ENCODE measurements around the gene SAXO2.

The SAXO2 gene

DNA sequence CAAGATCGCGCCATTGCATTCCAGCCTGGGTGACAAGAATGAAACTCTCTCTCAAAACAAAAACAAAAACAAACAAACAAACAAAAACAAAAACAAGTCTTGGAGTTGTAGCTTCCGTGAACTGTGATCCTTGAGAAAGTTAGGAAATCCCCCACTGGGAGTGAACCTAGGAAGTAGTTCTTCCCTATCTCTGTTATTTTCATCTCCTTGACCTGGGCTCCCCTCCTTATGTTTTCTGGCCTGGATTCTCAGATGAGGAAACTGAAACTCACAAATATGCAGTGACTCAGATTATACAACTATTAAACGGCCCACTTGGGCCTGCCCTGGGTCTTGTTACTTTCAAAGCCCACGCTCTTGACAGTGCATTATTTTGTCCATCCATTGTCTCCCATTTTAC, 29.7 kb downstream of the SAXO2 start:
- no peak for ATAC-seq (ENCODE audit: insufficient read depth, low read depth)
- Histone ChIP-seq H3K4me1 (ENCODE audit: insufficient read depth, low read length) (no peaks in the 10 kb centered on the region), H2AFZ (ENCODE audit: low read depth, low read length) (no peak overlapping the region), H4K20me1 (ENCODE audit: insufficient read depth, low read length) (no peaks in the 10 kb centered on the region), H3K9me3 (ENCODE audit: insufficient read depth, low read length, severe bottlenecking) (no peaks in the 10 kb centered on the region), H3K27ac (ENCODE audit: low read length) (no peak overlapping the region), H3K4me2 (ENCODE audit: insufficient read depth, low read length) (no peak overlapping the region), H3K27me3 (ENCODE audit: insufficient read depth, low read length, poor library complexity) (no peaks in the 10 kb centered on the region), H3K36me3 (ENCODE audit: insufficient read depth, low read length) (no peaks in the 10 kb centered on the region), H3K79me2 (ENCODE audit: insufficient read depth, low read length) (no peaks in the 10 kb centered on the region), H3K9ac (ENCODE audit: low read depth, low read length) (no peak overlapping the region), H3K4me3 (ENCODE audit: low read depth in 1 of 2, low read length in 2 of 2) (no peak overlapping the region)
- DNase-seq, result no peak
- TF ChIP-seq CTCF (IDR thresholded peaks at IDR 0.05; ENCODE audit: borderline replicate concordance, extremely low read depth, low read length, poor library complexity, severe bottlenecking) (no peak), EZH2 (IDR thresholded peaks at IDR 0.05; ENCODE audit: borderline replicate concordance, low read depth, low read length, severe bottlenecking) (no peak)

- DNase-seq (no peak), ATAC-seq (ENCODE audit: insufficient read depth, low read depth) (no peak)
- TF ChIP-seq CTCF (IDR thresholded peaks at IDR 0.05; ENCODE audit: borderline replicate concordance, extremely low read depth, low read length, poor library complexity, severe bottlenecking) (no peak), EZH2 (IDR thresholded peaks at IDR 0.05; ENCODE audit: borderline replicate concordance, low read depth, low read length, severe bottlenecking) (no peak)
- Histone ChIP-seq H4K20me1 (ENCODE audit: insufficient read depth, low read length) (no peaks in the 10 kb centered on the region), H3K27ac (ENCODE audit: low read length) (no peak overlapping the region), H3K79me2 (ENCODE audit: insufficient read depth, low read length) (no peaks in the 10 kb centered on the region), H3K9me3 (ENCODE audit: insufficient read depth, low read length, severe bottlenecking) (no peaks in the 10 kb centered on the region), H3K4me3 (ENCODE audit: low read depth in 1 of 2, low read length in 2 of 2) (no peak overlapping the region), H3K27me3 (ENCODE audit: insufficient read depth, low read length, poor library complexity) (no peaks in the 10 kb centered on the region), H3K36me3 (ENCODE audit: insufficient read depth, low read length) (no peaks in the 10 kb centered on the region), H3K4me1 (ENCODE audit: insufficient read depth, low read length) (no peaks in the 10 kb centered on the region), H3K4me2 (ENCODE audit: insufficient read depth, low read length) (no peak overlapping the region), H3K9ac (ENCODE audit: low read depth, low read length) (no peak overlapping the region), H2AFZ (ENCODE audit: low read depth, low read length) (no peak overlapping the region)
Measured at GRCh38 chr15:82294061-82294690, 31.6 kb downstream of the SAXO2 start.

- no peaks in the 10 kb centered on the region for H3K4me1 ChIP-seq (ENCODE audit: insufficient read depth, low read length)
- H3K9me3 ChIP-seq (ENCODE audit: insufficient read depth, low read length, severe bottlenecking), result no peaks in the 10 kb centered on the region
- no peak for DNase-seq
- no peak overlapping the region for H3K4me2 ChIP-seq (ENCODE audit: insufficient read depth, low read length)
- TF ChIP-seq CTCF (IDR thresholded peaks at IDR 0.05; ENCODE audit: borderline replicate concordance, extremely low read depth, low read length, poor library complexity, severe bottlenecking) (no peak), EZH2 (IDR thresholded peaks at IDR 0.05; ENCODE audit: borderline replicate concordance, low read depth, low read length, severe bottlenecking) (no peak)
- no peaks in the 10 kb centered on the region for H3K79me2 ChIP-seq (ENCODE audit: insufficient read depth, low read length)
- no peak overlapping the region for H2AFZ ChIP-seq (ENCODE audit: low read depth, low read length)
- H3K4me3 ChIP-seq (ENCODE audit: low read depth in 1 of 2, low read length in 2 of 2), result no peak overlapping the region
- no peak overlapping the region for H3K9ac ChIP-seq (ENCODE audit: low read depth, low read length)
- ATAC-seq (ENCODE audit: insufficient read depth, low read depth), result no peak
- no peak overlapping the region for H3K27ac ChIP-seq (ENCODE audit: low read length)
- H3K36me3 ChIP-seq (ENCODE audit: insufficient read depth, low read length), result no peaks in the 10 kb centered on the region
- no peaks in the 10 kb centered on the region; the same call in 1 of the 2 replicates for H4K20me1 ChIP-seq (ENCODE audit: insufficient read depth, low read length)
- no peaks in the 10 kb centered on the region for H3K27me3 ChIP-seq (ENCODE audit: insufficient read depth, low read length, poor library complexity)
Measured at GRCh38 chr15:82297546-82297945, 34.9 kb downstream of the SAXO2 start.
